ENCODE measurements around the gene PROSER3. TPM values are rescaled to one million over a fixed set of nuclear protein-coding genes. Genes with fewer than 3 reads are reported as not detected.
A peak's percentile ranks its signal among the peaks of the same experiment; 100 is the strongest.

PROSER3 gene
- total and polyA plus RNA-seq, 12 donors = 5.5 to 14.7 (median 9.2) TPM

GRCh38 chr19:35748106-35749020 lies 9.6 kb upstream of the PROSER3 start, which contains the start of gene LIN37:
Gene LIN37 (plus strand): TSS chr19:35748576. CDS start chr19:35748725, 149 bp downstream.
- intact Hi-C loops (cut with DNase I) = loop anchor here in 4 of 10 donors (1.0 to 10.0 kb wide), 4 partner anchors 9 to 186 kb away; partner anchors contain the start of genes LRFN3 (in 2 of the 4) and HSPB6 (in 1 of the 4)
- peaks cover 7 to 63% (median 44%) of the 10 kb centered on the region in 9 donors for H3K4me1 ChIP-seq

GRCh38 chr19:35750167-35750566 lies 7.8 kb upstream of the PROSER3 start:
- H3K4me3 ChIP-seq = no peak overlapping the region
- H3K27me3 ChIP-seq = peaks cover 0 to under 1% (median 0%) of the 10 kb centered on the region in 7 donors
- WGBS, 2 donors = 91 to 95% methylated on average over 5 of the region's 5 CpGs
- no peak overlapping the region for H3K27ac ChIP-seq
- TF ChIP-seq CTCF (IDR thresholded peaks at IDR 0.05) = no peak
- no peaks in the 10 kb centered on the region for H3K9me3 ChIP-seq
- intact Hi-C loops (cut with DNase I) = loop anchor here in 1 of 10 donors (5.0 kb wide), 1 partner anchor 33 kb away; the partner anchor contains the start of gene KMT2B
- H3K36me3 ChIP-seq = peaks cover 0 to 35% (median 18%) of the 10 kb centered on the region in 9 donors
- H3K4me1 ChIP-seq = peaks cover 7 to 60% (median 37%) of the 10 kb centered on the region in 9 donors
- DNase-seq (no peak), ATAC-seq (no peak)

More at GRCh38 chr19:35748106-35749020, 9.6 kb upstream of the PROSER3 start, which contains the start of gene LIN37:
- Histone ChIP-seq H3K4me3 (peak within 1 kb of the TSS; percentile 67 to 97 (median 88)), H3K9me3 (no peaks in the 10 kb centered on the region), H3K27ac (peak within 1 kb of the TSS; percentile 54 to 93 (median 84)), H3K36me3 (peaks cover 0 to 29% (median 7%) of the 10 kb centered on the region in 9 donors), H3K27me3 (no peaks in the 10 kb centered on the region)
- DNase-seq (peak; percentile 98 to 99), ATAC-seq (peak; percentile 79 to 90 (median 87))
- peak in 6 of 9 donors; percentile 5 to 38 (median 21) for TF ChIP-seq CTCF (IDR thresholded peaks at IDR 0.05)
- 0 to 1% methylated on average over 45 of the region's 45 CpGs for WGBS, 2 donors

GRCh38 chr19:35751839-35752745 lies 5.9 kb upstream of the PROSER3 start:
- Histone ChIP-seq H3K27me3 (peaks cover 0 to 15% (median 0%) of the 10 kb centered on the region in 7 donors), H3K4me3 (no peak overlapping the region), H3K36me3 (peaks cover 0 to 32% (median 18%) of the 10 kb centered on the region in 9 donors), H3K27ac (peak overlapping the region in 4 of 10 donors; percentile 24 to 99 (median 30)), H3K4me1 (peaks cover 11 to 66% (median 41%) of the 10 kb centered on the region in 9 donors), H3K9me3 (no peaks in the 10 kb centered on the region)
- intact Hi-C loops (cut with DNase I) = loop anchor here in 1 of 10 donors (5.0 kb wide), 1 partner anchor 35 kb away; the partner anchor contains the start of gene KMT2B
- DNase-seq = no peak
- ATAC-seq = peak in 1 of 8 donors; percentile 5
- TF ChIP-seq CTCF (IDR thresholded peaks at IDR 0.05) = no peak
- WGBS, 2 donors = 86 to 87% methylated on average over 14 of the region's 14 CpGs
